Fibroblast of skin of left quadriceps (primary cell): ENCODE measurements around the gene RPL36.
A peak's percentile ranks its signal among the peaks of the same experiment; 100 is the strongest.
"Not testable (repeated sequence)": the region's sequence is repeated elsewhere in the genome, so short reads cannot be mapped to it uniquely, and the experiment has no call there.

ENCODE experiments used
- DNase-seq, 2 experiments: peaks; one replicate each; pipeline ENCODE4 v3.0.0-alpha.2; 2013; ENCODE audit warnings: low read depth in 2 of 2

Gene RPL36

GRCh38 chr19:5706876-5707573 is 16.9 kb downstream of the RPL36 start:
- DNase-seq, result no peak

DNA sequence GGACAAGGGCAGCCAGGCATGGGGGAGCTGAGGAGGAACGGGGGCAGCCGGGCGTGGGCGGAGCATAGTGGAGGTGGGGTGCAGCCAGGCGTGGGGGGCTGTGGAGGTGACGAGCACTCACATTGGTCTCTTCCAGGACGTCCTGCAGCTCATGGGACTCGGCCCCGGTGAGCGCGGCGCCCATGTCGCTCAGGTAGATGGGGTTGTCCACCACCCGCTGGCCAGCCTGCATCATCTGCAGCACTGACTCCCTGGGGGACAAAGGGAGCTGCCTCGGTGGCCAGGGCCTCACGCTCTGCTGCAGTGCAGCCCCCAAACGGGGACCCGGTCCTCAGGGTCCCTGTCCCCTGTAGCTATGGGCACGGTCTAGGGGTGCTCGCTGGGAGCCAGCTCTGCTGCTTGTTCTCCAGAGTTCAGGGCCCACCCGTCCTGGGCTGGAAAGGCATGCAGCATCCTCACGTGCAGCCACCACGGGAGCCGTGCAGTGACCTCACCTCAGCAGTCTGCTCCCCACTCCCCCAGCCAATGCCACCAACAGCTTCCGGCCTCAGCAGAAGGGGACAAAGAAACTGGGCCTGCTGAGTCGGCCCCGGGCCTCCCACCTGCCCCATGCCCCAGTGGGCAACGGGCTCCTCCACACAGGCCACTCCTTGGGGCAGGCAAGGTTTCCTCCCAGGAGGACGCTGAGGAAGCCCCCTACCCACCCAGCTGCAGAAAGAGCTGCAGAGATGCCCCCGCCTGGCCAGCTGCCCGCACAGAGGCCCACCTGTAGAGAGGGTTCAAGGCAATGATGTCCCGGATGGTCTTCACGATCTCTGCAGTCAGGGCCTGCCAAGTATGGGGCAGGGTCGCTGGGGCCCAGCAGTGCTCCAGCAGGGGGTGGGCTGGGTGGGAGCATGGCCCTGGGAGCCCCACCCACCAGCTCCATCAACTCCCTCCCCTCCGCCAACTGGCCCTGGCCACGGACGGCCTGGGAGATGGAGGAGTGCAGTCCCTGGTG is 17.8 kb downstream of the RPL36 start:
- no peak for DNase-seq

DNA sequence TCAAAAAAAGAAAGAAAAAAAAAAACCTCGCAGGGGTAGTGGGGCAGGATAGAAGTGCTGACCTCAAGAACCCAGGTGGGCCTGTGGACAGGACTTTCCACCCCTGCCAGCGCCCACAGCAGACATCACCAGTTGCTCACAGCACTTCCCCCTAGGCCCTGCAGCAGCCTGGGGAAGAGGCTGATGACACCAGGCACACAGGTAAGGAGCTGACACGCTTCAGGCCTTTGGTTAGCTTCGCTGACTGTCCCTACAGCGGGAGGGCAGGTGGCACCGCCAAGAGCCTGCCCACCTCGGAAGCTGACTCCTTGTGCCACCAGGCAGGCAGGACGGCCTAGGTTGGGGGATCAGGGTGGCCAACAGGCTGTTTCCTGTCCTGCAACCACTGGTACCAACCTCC is 20.9 kb downstream of the RPL36 start:
- no peak for DNase-seq

DNA sequence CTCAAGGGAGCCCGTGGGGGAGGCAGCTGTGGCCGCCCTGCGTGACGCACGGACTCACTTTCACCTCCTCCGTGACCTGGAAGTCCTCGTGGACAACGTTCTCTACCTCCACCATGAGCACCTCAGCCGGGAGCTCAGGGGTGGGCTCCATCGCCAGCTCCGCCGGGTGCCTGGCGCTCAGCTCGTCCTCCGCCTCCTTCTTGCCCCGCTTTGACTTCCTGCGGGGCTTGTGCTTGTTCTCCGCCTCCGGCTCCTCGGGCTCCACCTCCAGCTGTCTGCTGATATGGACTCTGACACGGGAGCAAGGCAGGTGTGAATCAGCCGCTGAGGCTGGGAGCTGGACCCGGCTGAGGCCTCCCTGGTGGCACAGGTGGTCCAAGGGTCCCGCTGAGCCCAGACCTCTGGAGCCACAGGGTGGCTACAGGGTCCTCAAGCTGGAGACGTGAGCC is 21.6 kb downstream of the RPL36 start:
- DNase-seq, result no peak

DNA sequence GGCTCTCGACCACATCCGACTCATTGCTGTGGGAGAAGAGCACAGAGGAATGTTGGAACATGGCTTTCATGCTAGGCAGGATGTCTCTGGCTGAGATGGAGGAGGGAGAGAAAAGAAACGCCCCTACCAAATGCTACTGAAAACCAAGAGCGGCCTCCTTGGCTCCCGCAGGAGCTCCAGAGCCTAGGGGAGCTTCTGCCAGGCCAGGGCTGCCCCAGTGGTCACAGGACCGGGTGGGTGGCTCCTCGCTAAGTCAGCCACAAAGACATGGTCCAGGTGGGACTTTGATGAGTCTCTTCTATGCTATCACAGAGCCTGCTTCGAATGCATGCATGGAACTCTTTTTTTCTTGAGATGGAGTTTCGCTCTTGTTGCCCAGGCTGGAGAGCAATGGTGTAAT is 23.1 kb downstream of the RPL36 start:
- no peak for DNase-seq

GRCh38 chr19:5714816-5715215 is 24.7 kb downstream of the RPL36 start:
- DNase-seq, result no peak

GRCh38 chr19:5717215-5717935 is 27.3 kb downstream of the RPL36 start:
- no peak for DNase-seq

- DNase-seq, result no peak
These were observed 28.0 kb downstream of the RPL36 start for GRCh38 chr19:5718037-5718578.

DNA sequence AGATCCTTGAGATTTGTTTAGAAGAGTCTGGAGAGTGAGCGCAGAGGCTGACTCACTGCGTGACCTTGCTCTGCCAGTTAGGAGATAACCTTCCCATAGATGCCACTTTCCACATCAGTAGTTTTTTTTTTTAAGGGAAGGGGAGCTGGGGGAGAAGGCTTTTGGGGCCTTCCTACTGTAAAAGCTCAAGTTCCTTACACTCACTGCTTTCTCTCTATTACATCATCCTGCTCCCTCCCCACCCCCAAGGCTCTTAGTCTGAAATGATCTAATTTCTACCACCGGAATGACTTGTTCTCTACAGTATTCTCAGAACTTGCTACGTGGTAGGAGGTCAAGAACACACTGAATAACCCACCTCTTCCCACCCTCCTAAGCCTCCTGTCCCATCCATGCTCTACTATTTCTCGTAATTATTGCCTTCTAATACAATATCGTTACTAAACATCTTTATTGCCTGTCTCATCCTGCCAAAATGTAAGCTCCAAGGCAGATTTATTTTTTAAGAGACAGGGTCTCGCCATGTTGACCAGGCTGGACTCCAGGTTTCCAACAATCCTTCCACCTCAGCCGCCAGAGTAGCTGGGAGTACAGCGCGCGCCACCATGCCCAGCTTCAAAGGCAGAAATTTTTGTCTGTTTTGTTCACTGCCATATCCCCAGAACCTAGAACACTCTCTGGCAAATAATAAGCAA is 28.6 kb downstream of the RPL36 start:
- DNase-seq, result peak; percentile 84 to 85

DNA sequence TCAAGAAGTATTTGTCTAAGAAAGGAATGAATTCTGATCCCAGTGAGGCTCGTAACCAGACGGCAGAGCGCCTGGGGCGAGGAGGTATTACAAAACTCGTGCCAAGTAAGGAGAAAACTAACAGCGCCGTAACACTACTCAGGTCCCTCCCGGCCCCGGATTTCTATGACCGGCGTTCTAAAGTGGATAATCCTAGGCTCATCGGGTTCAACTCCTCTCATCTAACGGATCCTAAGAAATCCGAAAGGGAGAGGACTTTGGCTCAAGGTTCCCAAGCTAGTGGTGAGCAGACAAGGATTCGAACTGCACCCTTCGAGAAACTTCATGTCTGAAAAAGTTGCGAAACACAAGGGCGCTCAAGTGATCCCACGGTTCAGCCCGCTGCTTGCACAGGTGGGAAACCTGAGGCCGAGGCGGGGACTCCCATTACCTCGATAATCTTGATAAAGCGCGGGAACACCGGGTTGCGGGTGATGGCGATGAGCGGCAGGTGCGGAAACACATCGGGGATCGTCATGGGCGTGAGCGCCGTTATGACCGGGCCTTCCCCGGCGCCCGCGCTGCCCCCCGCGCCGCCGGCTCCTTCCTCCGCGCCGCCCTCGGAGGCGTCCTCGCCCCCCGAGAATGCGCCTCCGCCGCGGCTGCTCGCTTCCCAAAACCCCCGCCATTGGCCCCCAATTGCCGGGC is 29.3 kb downstream of the RPL36 start:
- no peak for DNase-seq

DNA sequence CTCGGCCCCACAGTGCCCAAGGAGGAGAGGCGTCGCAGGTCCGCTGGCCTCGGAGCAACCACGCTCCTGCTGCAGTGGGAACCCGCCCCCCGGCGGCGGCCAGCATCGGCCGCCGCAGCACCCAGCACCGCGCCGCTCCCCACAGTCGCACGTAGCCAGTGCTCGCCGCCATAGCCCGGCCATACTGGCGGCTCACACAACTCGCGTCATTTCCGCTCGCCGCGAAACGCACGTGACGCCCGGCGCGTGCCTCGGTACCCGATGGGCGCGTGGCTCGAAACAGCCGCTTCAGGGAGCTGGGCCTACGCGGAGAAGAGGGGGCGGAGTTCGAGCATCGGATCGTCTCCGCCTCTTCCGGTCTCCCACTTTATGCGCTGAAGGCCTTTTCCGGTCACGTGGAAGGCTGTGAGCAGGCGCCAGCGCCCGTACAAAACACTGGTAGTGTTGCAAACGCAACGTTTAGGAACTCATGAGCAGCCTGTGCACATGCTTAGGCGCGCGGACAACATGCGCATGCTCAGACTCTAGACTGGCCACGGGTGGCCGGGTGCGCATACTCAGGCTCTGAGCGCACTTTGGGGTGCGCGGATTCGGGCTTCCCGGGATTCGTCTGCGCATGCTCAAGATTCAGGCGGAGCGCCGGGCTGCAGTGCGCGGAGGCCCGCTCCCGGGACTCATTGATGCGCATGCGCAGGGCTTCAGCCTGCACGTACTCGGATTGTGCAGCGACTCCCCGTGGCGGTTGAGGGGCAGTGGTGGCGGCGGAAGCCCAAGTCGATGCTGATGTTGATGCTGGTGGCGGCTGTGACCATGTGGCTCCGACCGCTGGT is 30.1 kb downstream of the RPL36 start, which contains the start of the genes CATSPERD and LONP1:
TSS of gene CATSPERD (plus strand) at position 677 of the 830 bp plus-strand sequence. CDS start at position 778, 101 bp downstream.
TSS of gene LONP1 (minus strand) at position 186 of the 830 bp plus-strand sequence. CDS start at position 172, 14 bp downstream.
- peak; percentile 98 for DNase-seq

DNA sequence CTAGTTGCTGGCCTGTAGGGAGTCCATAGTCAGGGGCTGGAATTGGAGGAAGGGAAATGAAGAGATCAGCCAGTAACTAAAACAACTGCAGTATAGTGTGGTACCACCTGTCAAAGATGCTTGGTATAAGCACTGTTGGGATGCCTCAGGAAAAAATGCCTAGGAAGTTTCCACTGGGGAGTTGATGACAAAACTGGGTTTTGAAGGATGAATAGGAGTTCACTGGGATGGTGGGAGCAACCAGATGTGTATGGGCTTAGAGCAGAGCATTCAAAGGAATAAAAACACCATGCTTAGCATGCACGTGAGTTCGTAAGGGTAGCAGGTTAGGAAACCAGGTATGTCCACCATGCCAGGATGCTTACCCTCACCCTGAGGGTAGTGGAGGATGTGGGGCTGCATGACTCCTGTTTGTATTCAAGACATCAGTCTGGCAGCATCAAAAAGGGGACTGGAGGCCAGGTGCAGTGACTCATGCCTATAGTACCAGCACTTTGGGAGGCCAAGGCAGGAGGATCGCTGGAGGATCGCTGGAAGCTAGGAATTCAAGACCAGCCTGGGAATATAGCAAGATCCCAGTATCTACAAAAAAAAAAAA is 37.5 kb downstream of the RPL36 start:
- DNase-seq, result no peak

- not testable (repeated sequence) for DNase-seq
These were observed 43.1 kb downstream of the RPL36 start for GRCh38 chr19:5733172-5733571.

GRCh38 chr19:5738423-5738822 is 48.3 kb downstream of the RPL36 start:
- no peak for DNase-seq
